GM12875 (cell line): ENCODE data around the gene ZNF605.
"Not testable (repeated sequence)": the region's sequence is repeated elsewhere in the genome, so short reads cannot be mapped to it uniquely, and the experiment has no call there.

Source experiments
- H3K4me3 ChIP-seq: one replicate; pipeline ENCODE4 v1.5.1; 2011; ENCODE audit warnings: low read depth, low read length, control low read depth
- CTCF ChIP-seq: IDR thresholded peaks from 2 replicates; pipeline ENCODE4 v1.5.1; 2011; ENCODE audit warnings: low read depth, mild to moderate bottlenecking, control low read depth, inconsistent platforms, low read length, moderate library complexity, borderline replicate concordance; ENCODE audit not compliant: insufficient read depth

ZNF605 gene

GRCh38 chr12:132887513-132888351, 68.4 kb downstream of the ZNF605 start, which contains the start of gene CHFR:
TSS of gene CHFR (minus strand) at chr12:132887605. CDS start at chr12:132887328, 277 bp downstream.
- peak within 1 kb of the TSS; percentile 82 for H3K4me3 ChIP-seq
- no peak for TF ChIP-seq CTCF

GRCh38 chr12:132886529-132887477, 69.3 kb downstream of the ZNF605 start:
- no peak for TF ChIP-seq CTCF
- H3K4me3 ChIP-seq = peak overlapping the region; percentile 82

DNA sequence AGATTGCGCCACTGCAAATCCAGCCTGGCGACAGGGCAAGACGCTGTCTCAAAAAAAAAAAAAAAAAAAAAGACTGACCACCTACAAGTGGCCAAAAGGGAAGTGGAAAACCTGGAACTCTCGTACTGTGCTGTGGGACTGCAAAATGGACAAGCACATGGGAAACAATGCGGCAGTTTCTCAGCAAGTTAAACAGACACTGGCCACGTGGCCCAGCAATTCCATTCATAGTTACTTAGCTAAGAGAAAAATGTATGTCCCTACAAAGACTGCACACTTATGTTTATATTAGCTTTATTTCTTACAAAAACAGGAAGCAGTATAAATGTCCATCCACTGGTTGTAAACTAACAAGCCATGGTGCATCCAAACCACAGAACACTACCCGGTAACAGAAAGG, 74.3 kb downstream of the ZNF605 start:
- TF ChIP-seq CTCF = no peak
- H3K4me3 ChIP-seq = no peak overlapping the region

DNA sequence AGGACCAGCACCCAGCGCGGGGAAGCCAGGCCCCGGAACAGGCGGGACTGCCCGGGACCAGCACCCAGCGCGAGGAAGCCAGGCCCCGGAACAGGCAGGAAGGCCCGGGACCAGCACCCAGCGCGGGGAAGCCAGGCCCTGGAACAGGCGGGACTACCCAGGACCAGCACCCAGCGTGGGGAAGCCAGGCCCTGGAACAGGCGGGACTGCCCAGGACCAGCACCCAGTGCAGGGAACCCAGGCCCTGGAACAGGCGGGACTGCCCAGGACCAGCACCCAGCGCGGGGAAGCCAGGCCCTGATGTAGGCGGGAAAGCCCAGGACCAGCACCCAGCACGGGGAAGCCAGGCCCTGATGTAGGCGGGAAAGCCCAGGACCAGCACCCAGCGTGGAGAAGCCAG, 81.5 kb downstream of the ZNF605 start:
- H3K4me3 ChIP-seq = not testable (repeated sequence)

DNA sequence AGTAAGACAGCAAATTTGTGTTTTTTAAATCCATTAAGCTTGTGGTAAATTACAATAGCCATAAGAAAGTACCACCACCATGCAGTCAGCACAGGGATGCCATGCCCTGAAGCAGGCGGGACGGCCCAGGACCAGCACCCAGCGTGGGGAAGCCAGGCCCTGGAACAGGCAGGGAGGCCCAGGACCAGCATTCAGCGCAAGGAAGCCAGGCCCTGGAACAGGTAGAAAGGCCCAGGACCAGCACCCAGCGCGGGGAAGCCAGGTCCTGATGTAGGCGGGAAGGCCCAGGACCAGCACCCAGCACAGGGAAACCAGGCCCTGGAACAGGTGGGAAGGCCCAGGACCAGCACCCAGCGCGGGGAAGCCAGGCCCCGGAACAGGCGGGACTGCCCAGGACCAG, 81.9 kb downstream of the ZNF605 start:
- no peak overlapping the region for H3K4me3 ChIP-seq
- TF ChIP-seq CTCF = no peak

DNA sequence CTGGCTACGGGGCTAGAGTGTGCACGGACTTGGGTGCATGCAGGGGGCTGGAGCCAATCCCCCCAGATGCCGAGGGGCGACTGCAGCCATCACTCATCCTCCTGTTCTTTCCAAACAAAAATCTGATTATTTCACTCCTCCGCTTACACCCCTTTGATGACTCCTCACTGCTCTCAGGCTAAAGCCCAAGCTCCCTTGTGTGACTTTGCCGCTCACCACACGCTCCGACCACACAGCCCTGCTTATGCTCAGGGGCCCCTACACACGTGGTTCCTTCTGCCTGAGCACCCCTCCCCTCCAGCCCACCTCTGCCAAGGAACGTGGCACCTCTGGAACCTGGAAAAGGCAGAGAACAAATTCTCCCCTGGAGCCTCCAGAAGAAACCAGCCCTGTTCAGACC, 82.4 kb downstream of the ZNF605 start:
- H3K4me3 ChIP-seq = no peak overlapping the region
- TF ChIP-seq CTCF = no peak

GRCh38 chr12:132872975-132873421, 83.1 kb downstream of the ZNF605 start:
- no peak overlapping the region for H3K4me3 ChIP-seq
- no peak for TF ChIP-seq CTCF
